ENCODE data around the gene RAB5B. TPM values are rescaled to one million over a fixed set of nuclear protein-coding genes. Genes with fewer than 3 reads are reported as not detected.

RAB5B gene
- total RNA-seq, 1 experiment from 2014 or later, result 44.5 TPM

DNA sequence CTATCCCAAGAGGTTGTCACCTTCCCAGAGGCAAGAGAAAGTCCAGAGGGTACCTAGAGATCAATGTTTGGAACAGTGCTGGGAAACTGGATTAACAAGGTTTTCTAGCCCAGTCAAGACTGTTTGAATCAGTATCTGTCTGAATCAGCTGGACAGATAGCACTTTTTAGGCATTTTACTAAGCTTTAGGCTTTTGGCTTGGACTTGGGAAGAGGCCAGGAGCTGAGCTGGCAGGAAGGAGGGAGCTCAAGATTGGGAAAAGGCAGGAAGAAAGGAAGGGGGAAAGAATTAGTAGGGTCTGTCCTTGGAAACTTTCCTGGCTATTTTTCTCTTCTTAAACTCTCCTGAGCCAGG is 55.3 kb downstream of the RAB5B start:
- Histone ChIP-seq H2AFZ (ENCODE audit: low read depth, low read length, poor library complexity, severe bottlenecking) (no peak overlapping the region), H3K9me3 (ENCODE audit: control insufficient read depth in 1 of 2, insufficient read depth in 1 of 2, low read depth in 1 of 2, low read length in 2 of 2) (no peaks in the 10 kb centered on the region), H3K9ac (ENCODE audit: low read length) (no peak overlapping the region), H3K79me2 (ENCODE audit: insufficient read depth, low read length) (no peaks in the 10 kb centered on the region), H3K27me3 (ENCODE audit: insufficient read depth, low read length) (no peaks in the 10 kb centered on the region), H3K4me1 (ENCODE audit: control insufficient read depth in 1 of 2, insufficient read depth in 2 of 2, low read length in 2 of 2) (no peaks in the 10 kb centered on the region), H3K27ac (ENCODE audit: low read depth, low read length) (no peak overlapping the region), H3K4me2 (ENCODE audit: low read length) (no peak overlapping the region), H3K36me3 (ENCODE audit: control insufficient read depth in 1 of 2, insufficient read depth in 2 of 2, low read length in 2 of 2) (no peaks in the 10 kb centered on the region), H3K4me3 (replicated peaks in 1 of 2; ENCODE audit: low read depth in 1 of 2, low read length in 2 of 2) (no peak overlapping the region), H4K20me1 (ENCODE audit: insufficient read depth) (no peaks in the 10 kb centered on the region), H3K9me2 (ENCODE audit: insufficient read depth) (no peaks in the 10 kb centered on the region)
- TF ChIP-seq SP1 (IDR thresholded peaks at IDR 0.05; ENCODE audit: low read depth), result no peak
- TF ChIP-seq, protein P1, sequence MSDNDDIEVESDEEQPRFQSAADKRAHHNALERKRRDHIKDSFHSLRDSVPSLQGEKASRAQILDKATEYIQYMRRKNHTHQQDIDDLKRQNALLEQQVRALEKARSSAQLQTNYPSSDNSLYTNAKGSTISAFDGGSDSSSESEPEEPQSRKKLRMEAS (IDR thresholded peaks at IDR 0.05), result no peak
- no peak for TF ChIP-seq JUND (IDR thresholded peaks at IDR 0.05)
- TF ChIP-seq ATF3 (IDR thresholded peaks at IDR 0.05), result no peak
- TF ChIP-seq TCF7L2 (IDR thresholded peaks at IDR 0.05; ENCODE audit: borderline replicate concordance, extremely low read depth, insufficient read depth, insufficient read length), result no peak
- TF ChIP-seq ZBTB33 (IDR thresholded peaks at IDR 0.05; ENCODE audit: extremely low read depth, insufficient replicate concordance, low read length), result no peak
- TF ChIP-seq EGR1 (IDR thresholded peaks at IDR 0.05; ENCODE audit: low read depth), result no peak
- TF ChIP-seq YY1 (IDR thresholded peaks at IDR 0.05; ENCODE audit: extremely low read depth, insufficient replicate concordance, low read depth, low read length), result no peak
- TF ChIP-seq EZH2 (IDR thresholded peaks at IDR 0.05), result no peak
- no peak for TF ChIP-seq POLR2A (IDR thresholded peaks at IDR 0.05; ENCODE audit: borderline replicate concordance, extremely low read depth, insufficient read depth, insufficient read length)
- no peak for TF ChIP-seq FOSL1 (IDR thresholded peaks at IDR 0.05; ENCODE audit: low read depth)
- TF ChIP-seq CTCF (IDR thresholded peaks at IDR 0.05 in 2 of 3, conservative IDR thresholded peaks at IDR 0.05 in 1 of 3; ENCODE audit: borderline replicate concordance in 1 of 3, insufficient read depth in 1 of 3, low read depth in 2 of 3, low read length in 2 of 3), result no peak
- no peak for TF ChIP-seq SIN3A (IDR thresholded peaks at IDR 0.05; ENCODE audit: low read depth)
- TF ChIP-seq POLR2AphosphoS5 (IDR thresholded peaks at IDR 0.05; ENCODE audit: low read depth, low read length), result no peak
- no peak for TF ChIP-seq EZH2phosphoT487 (IDR thresholded peaks at IDR 0.05; ENCODE audit: borderline replicate concordance)
- TF ChIP-seq CEBPB (IDR thresholded peaks at IDR 0.05; ENCODE audit: low read depth), result no peak
- TF ChIP-seq CBX3 (IDR thresholded peaks at IDR 0.05; ENCODE audit: low read depth), result no peak
- RAD21 ChIA-PET (ENCODE audit: low non-redundant PET in 1 of 2, low total read pairs in 2 of 2, uncharacterized antibody in 2 of 2, unreplicated experiment in 2 of 2), result interaction anchor here (0.6 to 1.4 kb wide), 3 partner anchors 22 to 33 kb away, joined by 3 to 4 read pairs (median 4); partner anchors contain the start of gene SUOX (in 1 of the 2)
- POLR2A ChIA-PET, result interaction anchor here (0.9 to 1.1 kb wide), 2 partner anchors 22 to 32 kb away, joined by 3 read pairs; partner anchors contain the start of gene SUOX
- ATAC-seq (no peak), DNase-seq (ENCODE audit: low read depth, low spot score) (no peak)
- BruUV-seq (replicated peaks), result no TSS peak
- CTCF ChIA-PET, result interaction anchor here (0.6 to 2.6 kb wide), 13 partner anchors 9 to 292 kb away, joined by 3 to 24 read pairs (median 4); partner anchors contain the start of gene SUOX
- intact Hi-C loops (cut with micrococcal nuclease), result loop anchor here (1.0 to 5.0 kb wide), 2 partner anchors 33 to 292 kb away; no protein-coding TSS in a partner anchor
